Gastrocnemius medialis (tissue), 4 donors: ENCODE measurements around the gene NME3. TPM values are rescaled to one million over a fixed set of nuclear protein-coding genes. Genes with fewer than 3 reads are reported as not detected.

Source experiments
- ATAC-seq, 2 donors: fragments of 150-250 bp; one replicate each; pipeline ENCODE4 v1.9.1; 2016
- DNase-seq, 2 donors: peaks; one replicate each; pipeline ENCODE4 v3.0.0-alpha.2; 2019
- H3K27ac ChIP-seq, 4 donors: fragments of 200-600 bp; sonication (generic); 1 replicate in 1 of 4; 2 replicates in 3 of 4; pipeline ENCODE4 v1.5.1; 2016 to 2018; ENCODE audit warnings: mild to moderate bottlenecking in 2 of 4, moderate library complexity in 1 of 4
- H3K27me3 ChIP-seq, 3 donors: fragments of 200-600 bp; sonication (generic) in 2 of 3; 1 replicate in 1 of 3; 2 replicates in 2 of 3; pipeline versions ENCODE4 v1.5.1 to v1.6.0; 2016 to 2019; ENCODE audit warnings: mild to moderate bottlenecking in 1 of 3, moderate library complexity in 1 of 3
- H3K36me3 ChIP-seq, 2 donors: fragments of 200-600 bp; sonication (generic) in 1 of 2; one replicate each; pipeline ENCODE4 v1.5.1; 2017 to 2018
- H3K4me1 ChIP-seq, 2 donors: fragments of 200-600 bp; sonication (generic) in 1 of 2; one replicate each; pipeline ENCODE4 v1.5.1; 2016 to 2017; ENCODE audit warnings: mild to moderate bottlenecking in 2 of 2
- H3K4me3 ChIP-seq, 4 donors: fragments of 200-600 bp; sonication (generic) in 3 of 4; 1 replicate in 1 of 4; 2 replicates in 3 of 4; pipeline ENCODE4 v1.5.1; 2016 to 2019; ENCODE audit warnings: mild to moderate bottlenecking in 2 of 4
- H3K9me3 ChIP-seq, 3 donors: fragments of 200-600 bp; sonication (generic) in 2 of 3; 1 replicate in 1 of 3; 2 replicates in 2 of 3; pipeline ENCODE4 v1.5.1; 2016 to 2019
- CTCF ChIP-seq, 5 experiments: fragments of 450-650 bp in 3 of 5; fragments of 200-600 bp in 2 of 5; sonication (generic) in 2 of 5; IDR thresholded peaks in 4 of 5; conservative IDR thresholded peaks in 1 of 5; 1 replicate in 4 of 5; 2 replicates in 1 of 5; pipeline ENCODE4 v1.5.1; 2016 to 2019; ENCODE audit warnings: antibody characterized with exemption in 5 of 5, mild to moderate bottlenecking in 3 of 5, moderate library complexity in 3 of 5
- POLR2A ChIP-seq, 2 donors: fragments of 450-650 bp; IDR thresholded peaks; one replicate each; pipeline ENCODE4 v1.6.1; 2017; ENCODE audit warnings: antibody characterized with exemption in 2 of 2, mild to moderate bottlenecking in 2 of 2, moderate library complexity in 2 of 2
- in situ Hi-C, 4 donors: fragments of 200-750 bp; cut with MboI; loops; one replicate each; pipeline versions ENCODE4 v1.15.0 to v1.8.0; 2017; ENCODE audit warnings: low sequenced_read_pairs in 4 of 4
- intact Hi-C: fragments of 100-400 bp; cut with DNase I; formaldehyde crosslinking; loops from one replicate; pipeline ENCODE4 v1.15.1; 2023; ENCODE audit warnings: low total_unique reads
- total RNA-seq, 4 donors: library from RNA; depleted of rRNA; stranded (reverse); fragments of >200 nt; gene quantifications; one replicate each; pipeline versions ENCODE4 v1.1.0 to v1.2.3, GENCODE V29; 2016

NME3 gene
- total RNA-seq, 4 donors from 2014 or later: 18.1 to 41.4 (median 34.2) TPM

DNA sequence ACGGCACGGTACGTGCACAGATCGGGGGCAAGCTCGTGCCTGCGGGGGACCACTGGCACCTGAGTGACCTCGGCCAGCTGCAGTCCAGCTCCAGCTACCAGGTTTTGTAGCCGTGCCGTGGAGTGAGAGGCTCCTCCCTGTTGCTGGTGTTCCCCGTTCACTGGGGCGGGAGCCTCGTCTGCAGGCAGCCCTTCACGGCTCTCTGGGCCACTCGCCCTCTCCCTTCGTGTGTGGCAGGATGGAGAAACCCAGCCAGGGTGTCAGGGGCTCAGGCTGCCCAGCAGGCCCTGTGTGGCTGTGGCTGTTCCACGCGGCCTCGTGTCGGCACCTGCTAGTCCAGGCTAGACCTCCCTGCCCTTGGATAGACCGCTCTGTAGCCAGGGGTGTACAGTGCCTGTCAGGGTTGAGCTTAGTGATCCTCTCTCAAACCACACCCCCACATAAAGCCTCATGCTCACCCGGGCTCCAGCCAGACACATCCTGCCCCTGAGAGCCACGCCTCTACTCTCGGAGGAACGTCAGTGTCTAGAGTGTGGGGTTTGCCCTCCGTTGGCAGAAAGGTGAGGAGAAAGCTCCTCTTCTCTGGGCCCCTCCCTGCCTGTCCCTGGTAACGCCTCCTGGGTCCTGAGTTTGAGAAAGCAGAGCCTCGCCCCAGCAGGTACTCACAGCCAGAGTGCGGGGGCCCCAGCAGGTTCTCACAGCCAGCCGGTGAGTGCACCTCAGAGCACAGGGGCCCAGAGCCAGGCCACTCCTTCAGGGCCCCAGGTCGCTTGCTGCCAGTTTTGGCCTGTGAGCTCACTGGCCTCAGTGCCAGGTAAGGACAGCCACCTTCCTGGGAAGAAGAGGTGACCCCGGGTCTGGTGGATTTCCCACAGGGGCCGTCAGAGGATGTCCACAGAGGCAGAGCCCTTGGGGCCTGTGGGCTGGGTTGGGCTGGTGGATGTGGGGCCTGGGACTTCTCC lies 27.7 kb downstream of the NME3 start:
- ATAC-seq (no peak), DNase-seq (no peak)
- Histone ChIP-seq H3K27me3 (no peaks in the 10 kb centered on the region), H3K4me3 (no peak overlapping the region), H3K27ac (no peak overlapping the region), H3K9me3 (no peaks in the 10 kb centered on the region), H3K36me3 (peaks cover 0 to 46% of the 10 kb centered on the region in 2 donors), H3K4me1 (no peaks in the 10 kb centered on the region)
- TF ChIP-seq POLR2A (IDR thresholded peaks at IDR 0.05) (no peak), CTCF (IDR thresholded peaks at IDR 0.05 in 4 of 5, conservative IDR thresholded peaks at IDR 0.05 in 1 of 5) (no peak)
- in situ Hi-C loops: no loop called here
- intact Hi-C loops: no loop called here

DNA sequence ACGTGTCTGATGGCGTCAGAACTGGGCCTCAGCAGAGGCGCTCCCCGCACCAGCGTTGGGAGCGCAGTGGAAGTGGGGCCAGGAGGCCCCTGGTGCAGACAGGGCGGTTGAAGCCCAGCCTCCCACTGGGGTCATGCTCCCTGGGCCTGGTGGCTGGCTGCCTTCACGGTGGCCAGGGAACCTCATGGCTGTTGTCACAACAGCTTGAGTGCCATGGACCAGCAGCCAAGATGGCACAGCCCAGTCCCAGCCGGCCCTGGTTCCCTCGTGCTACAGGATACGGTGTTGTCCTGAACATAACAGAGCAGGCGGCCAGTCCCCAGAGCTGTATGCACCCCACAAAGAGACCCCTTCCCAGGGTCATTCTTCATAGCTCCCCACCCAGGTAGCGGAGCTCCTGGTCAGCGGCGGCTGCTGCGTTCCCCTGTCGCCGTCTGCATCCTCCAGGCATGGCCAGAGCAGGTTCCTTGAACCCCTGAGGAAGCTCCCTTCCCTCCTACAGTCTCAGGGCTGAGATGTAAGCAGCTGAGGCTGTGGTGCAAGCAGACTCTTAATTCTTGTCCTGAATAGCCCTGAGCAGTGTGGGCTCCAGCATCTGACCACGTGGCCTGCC lies 29.7 kb downstream of the NME3 start:
- DNase-seq (no peak), ATAC-seq (no peak)
- TF ChIP-seq POLR2A (IDR thresholded peaks at IDR 0.05) (no peak), CTCF (IDR thresholded peaks at IDR 0.05 in 4 of 5, conservative IDR thresholded peaks at IDR 0.05 in 1 of 5) (no peak)
- H3K27ac ChIP-seq: no peak overlapping the region
- no peaks in the 10 kb centered on the region for H3K9me3 ChIP-seq
- H3K36me3 ChIP-seq: peaks cover 0 to 26% of the 10 kb centered on the region in 2 donors
- no peak overlapping the region for H3K4me3 ChIP-seq
- intact Hi-C loops (no loop called here), in situ Hi-C loops (no loop called here)
- H3K27me3 ChIP-seq: no peaks in the 10 kb centered on the region
- H3K4me1 ChIP-seq: no peaks in the 10 kb centered on the region

DNA sequence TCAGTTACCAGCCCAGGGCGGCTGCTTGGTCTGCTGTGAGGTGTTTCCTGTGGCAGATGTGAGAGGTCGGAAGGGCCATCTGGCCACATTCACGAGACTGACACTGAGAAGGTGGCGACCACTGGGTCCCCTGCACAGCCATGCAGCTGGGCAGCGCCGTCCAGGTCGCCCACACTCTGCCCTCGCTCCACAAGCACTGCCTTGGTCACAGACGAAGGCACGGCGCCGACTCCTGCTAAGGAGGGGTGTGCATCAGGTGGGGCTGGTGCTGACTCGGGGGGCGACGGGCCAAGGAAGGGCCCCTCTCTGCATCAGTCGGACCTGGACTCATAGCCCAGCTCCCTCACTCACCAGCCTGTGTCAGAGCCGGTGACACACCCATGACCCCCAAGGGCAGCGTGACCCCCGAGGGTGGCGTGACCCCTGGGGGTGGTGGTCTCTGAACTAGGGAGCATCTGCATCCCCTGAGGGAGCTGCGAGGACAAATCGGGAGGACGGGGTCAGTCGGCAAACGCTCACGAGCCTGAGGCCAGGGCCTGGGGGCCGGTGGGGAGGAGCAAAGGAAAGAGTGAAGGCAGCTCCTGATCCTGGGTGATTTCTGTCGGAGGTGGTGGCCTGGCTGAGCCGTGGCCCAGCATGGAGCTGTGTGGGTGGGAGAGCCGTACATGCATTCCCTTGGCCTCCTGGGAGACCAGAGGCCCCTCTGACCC lies 30.4 kb downstream of the NME3 start:
- no peak for ATAC-seq

GRCh38 chr16:1740234-1740633 lies 31.1 kb downstream of the NME3 start:
- DNase-seq (no peak), ATAC-seq (no peak)
- H3K9me3 ChIP-seq: no peaks in the 10 kb centered on the region
- TF ChIP-seq CTCF (IDR thresholded peaks at IDR 0.05 in 4 of 5, conservative IDR thresholded peaks at IDR 0.05 in 1 of 5): no peak
- no peak for TF ChIP-seq POLR2A (IDR thresholded peaks at IDR 0.05)
- peaks cover 0 to 18% of the 10 kb centered on the region in 2 donors for H3K36me3 ChIP-seq
- H3K27ac ChIP-seq: no peak overlapping the region
- no peak overlapping the region for H3K4me3 ChIP-seq
- in situ Hi-C loops: no loop called here
- intact Hi-C loops: no loop called here
- no peaks in the 10 kb centered on the region for H3K4me1 ChIP-seq
- H3K27me3 ChIP-seq: no peaks in the 10 kb centered on the region

More for the DNA sequence above, 30.4 kb downstream of the NME3 start:
- no peak overlapping the region for H3K27ac ChIP-seq
- no peaks in the 10 kb centered on the region for H3K27me3 ChIP-seq
- H3K36me3 ChIP-seq: peaks cover 0 to 25% of the 10 kb centered on the region in 2 donors
- no peaks in the 10 kb centered on the region for H3K9me3 ChIP-seq
- no peak overlapping the region for H3K4me3 ChIP-seq
- no peak for TF ChIP-seq CTCF (IDR thresholded peaks at IDR 0.05 in 4 of 5, conservative IDR thresholded peaks at IDR 0.05 in 1 of 5)
- no peak for TF ChIP-seq POLR2A (IDR thresholded peaks at IDR 0.05)
- H3K4me1 ChIP-seq: no peaks in the 10 kb centered on the region
- intact Hi-C loops: no loop called here
- no peak for DNase-seq
- in situ Hi-C loops: no loop called here
